Activated T-cell treated with anti-CD3 and anti-CD28 coated beads, Interleukin-2, amount 50 U/mL, for 72 hours (primary cell): Measurements from ENCODE around the gene CHD5. TPM values are rescaled to one million over a fixed set of nuclear protein-coding genes. Genes with fewer than 3 reads are reported as not detected.

ENCODE experiments used
- ATAC-seq, 2 donors: fragments of 150-1000 bp; cut with Tn5 transposase; replicated peaks in 1 of 2; 2 replicates each; pipeline ENCODE4 v1.10.0; 2021; ENCODE audit warnings: moderate library complexity in 2 of 2, mild to moderate bottlenecking in 1 of 2
- DNase-seq, 2 donors: peaks; one replicate each; pipeline ENCODE4 v3.0.0; 2021 to 2022; ENCODE audit warnings: mixed read lengths in 1 of 2
- H3K27ac Mint-ChIP-seq: one replicate; pipeline ENCODE4 v1.8.0; 2022; ENCODE audit warnings: mild to moderate bottlenecking, moderate library complexity, mixed read lengths
- H3K27me3 Mint-ChIP-seq: one replicate; pipeline ENCODE4 v1.8.0; 2022; ENCODE audit warnings: low read depth, mixed read lengths
- H3K36me3 Mint-ChIP-seq, 2 donors: one replicate each; pipeline ENCODE4 v1.8.0; 2022; ENCODE audit warnings: mixed read lengths in 2 of 2, mild to moderate bottlenecking in 1 of 2; ENCODE audit not compliant: insufficient read depth in 2 of 2
- H3K4me1 Mint-ChIP-seq: one replicate; pipeline ENCODE4 v1.8.0; 2022; ENCODE audit warnings: low read depth, mixed read lengths
- H3K4me3 Mint-ChIP-seq, 2 donors: one replicate each; pipeline ENCODE4 v1.8.0; 2022; ENCODE audit warnings: mild to moderate bottlenecking in 2 of 2, mixed read lengths in 2 of 2, moderate library complexity in 2 of 2
- H3K9me3 Mint-ChIP-seq, 2 donors: one replicate each; pipeline ENCODE4 v1.8.0; 2022; ENCODE audit warnings: mixed read lengths in 2 of 2
- total RNA-seq, 2 donors: library from RNA; stranded (reverse); gene quantifications; one replicate each; pipeline ENCODE4 v1.2.3, GENCODE V29; 2022

Gene CHD5
- total RNA-seq, 2 donors from 2014 or later: 0.16 to 0.31 TPM

GRCh38 chr1:6126521-6127067 lies 53.5 kb downstream of the CHD5 start:
- H3K4me1 Mint-ChIP-seq: no peaks in the 10 kb centered on the region
- no peak overlapping the region for H3K4me3 Mint-ChIP-seq
- no peaks in the 10 kb centered on the region for H3K36me3 Mint-ChIP-seq
- DNase-seq (no peak), ATAC-seq (no peak)
- no peak overlapping the region for H3K27ac Mint-ChIP-seq
- peaks cover 6% of the 10 kb centered on the region for H3K27me3 Mint-ChIP-seq
- H3K9me3 Mint-ChIP-seq: no peaks in the 10 kb centered on the region

DNA sequence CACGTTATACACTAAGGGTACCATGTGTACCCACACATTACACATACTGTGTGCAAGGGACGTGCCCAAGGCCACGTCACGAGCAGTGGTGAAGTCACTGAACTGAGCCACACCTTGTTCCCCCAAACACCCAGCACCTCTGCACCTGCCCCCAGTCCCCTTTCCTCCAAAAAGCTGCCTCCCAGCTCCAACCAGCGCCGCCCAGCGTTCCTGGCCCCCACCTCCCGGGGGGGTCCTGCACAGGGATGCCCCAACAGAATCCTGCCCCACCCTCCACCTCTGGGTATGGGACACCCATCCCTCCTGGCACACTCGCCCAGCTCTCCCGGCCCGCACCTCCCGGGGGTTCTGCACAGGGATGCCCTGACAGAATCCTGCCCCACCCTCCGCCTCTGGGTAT lies 54.1 kb downstream of the CHD5 start:
- Mint-ChIP-seq H3K27me3 (peaks cover 6% of the 10 kb centered on the region), H3K36me3 (no peaks in the 10 kb centered on the region), H3K9me3 (no peaks in the 10 kb centered on the region), H3K4me3 (no peak overlapping the region), H3K27ac (no peak overlapping the region), H3K4me1 (no peaks in the 10 kb centered on the region)
- ATAC-seq: no peak
- no peak for DNase-seq

- Mint-ChIP-seq H3K9me3 (no peaks in the 10 kb centered on the region), H3K4me1 (no peaks in the 10 kb centered on the region), H3K27ac (no peak overlapping the region), H3K36me3 (no peaks in the 10 kb centered on the region), H3K27me3 (peaks cover 6% of the 10 kb centered on the region), H3K4me3 (no peak overlapping the region)
- ATAC-seq (no peak), DNase-seq (no peak)
Measured at GRCh38 chr1:6125366-6125765, 54.8 kb downstream of the CHD5 start.

DNA sequence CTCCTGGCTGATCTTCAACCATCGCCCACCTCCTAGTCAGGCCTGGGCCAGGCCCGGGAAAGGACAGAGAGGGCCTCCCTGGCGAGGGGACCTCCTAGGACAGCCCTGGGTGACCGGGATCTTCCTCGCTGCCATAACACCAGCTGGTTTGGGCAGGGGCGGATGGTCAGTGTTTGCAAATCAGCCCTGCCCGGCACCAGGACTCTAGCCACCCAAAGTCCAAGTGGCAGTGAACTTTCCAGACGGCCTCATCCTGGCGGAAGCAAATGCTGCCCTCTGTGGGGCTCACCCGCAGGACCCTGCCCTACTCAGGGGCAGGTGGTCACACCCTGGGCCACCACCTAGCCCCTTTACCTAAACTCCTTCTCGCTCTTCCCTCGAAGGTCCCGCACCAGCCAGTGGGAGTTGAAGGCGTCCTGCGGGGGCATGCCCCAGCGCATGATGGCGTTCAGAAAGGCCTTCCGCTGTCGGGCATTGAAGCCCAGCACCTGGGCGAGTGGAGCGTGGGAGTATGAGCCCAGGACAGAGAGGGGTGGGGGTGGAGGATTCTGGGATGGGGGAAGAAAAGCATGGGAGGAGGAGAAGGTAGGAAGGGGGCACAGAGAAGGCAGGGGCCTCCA lies 55.3 kb downstream of the CHD5 start:
- ATAC-seq (no peak), DNase-seq (no peak)
- Mint-ChIP-seq H3K4me1 (no peaks in the 10 kb centered on the region), H3K4me3 (no peak overlapping the region), H3K27ac (no peak overlapping the region), H3K36me3 (no peaks in the 10 kb centered on the region), H3K27me3 (peaks cover 6% of the 10 kb centered on the region), H3K9me3 (no peaks in the 10 kb centered on the region)

GRCh38 chr1:6124341-6124740 lies 55.8 kb downstream of the CHD5 start:
- no peaks in the 10 kb centered on the region for H3K36me3 Mint-ChIP-seq
- H3K9me3 Mint-ChIP-seq: no peaks in the 10 kb centered on the region
- peaks cover 6% of the 10 kb centered on the region for H3K27me3 Mint-ChIP-seq
- no peaks in the 10 kb centered on the region for H3K4me1 Mint-ChIP-seq
- ATAC-seq: no peak
- H3K4me3 Mint-ChIP-seq: no peak overlapping the region
- no peak for DNase-seq
- no peak overlapping the region for H3K27ac Mint-ChIP-seq

DNA sequence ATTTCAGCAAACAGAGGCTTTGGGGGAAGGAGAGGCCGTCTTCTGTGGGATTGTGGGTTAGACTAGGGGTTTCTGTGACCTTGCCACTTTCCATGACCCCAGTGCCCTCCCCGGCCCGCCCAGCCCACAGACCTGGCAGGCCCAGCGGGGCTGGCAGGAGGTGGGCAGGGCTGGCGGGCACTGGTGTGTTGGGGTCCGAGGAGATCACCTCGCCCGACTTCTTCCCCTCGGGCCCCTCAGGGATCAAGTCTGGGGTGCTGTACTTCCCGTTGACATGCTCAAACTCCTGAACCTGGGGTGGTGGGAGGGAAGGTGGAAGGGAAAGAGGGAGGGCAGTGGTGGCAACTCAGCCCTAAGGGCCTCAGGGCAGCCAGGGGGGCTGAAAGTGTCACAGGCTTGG lies 56.3 kb downstream of the CHD5 start:
- H3K36me3 Mint-ChIP-seq: no peaks in the 10 kb centered on the region
- no peaks in the 10 kb centered on the region for H3K9me3 Mint-ChIP-seq
- DNase-seq (no peak), ATAC-seq (no peak)
- no peaks in the 10 kb centered on the region for H3K4me1 Mint-ChIP-seq
- peaks cover 6% of the 10 kb centered on the region for H3K27me3 Mint-ChIP-seq
- H3K4me3 Mint-ChIP-seq: no peak overlapping the region
- no peak overlapping the region for H3K27ac Mint-ChIP-seq

DNA sequence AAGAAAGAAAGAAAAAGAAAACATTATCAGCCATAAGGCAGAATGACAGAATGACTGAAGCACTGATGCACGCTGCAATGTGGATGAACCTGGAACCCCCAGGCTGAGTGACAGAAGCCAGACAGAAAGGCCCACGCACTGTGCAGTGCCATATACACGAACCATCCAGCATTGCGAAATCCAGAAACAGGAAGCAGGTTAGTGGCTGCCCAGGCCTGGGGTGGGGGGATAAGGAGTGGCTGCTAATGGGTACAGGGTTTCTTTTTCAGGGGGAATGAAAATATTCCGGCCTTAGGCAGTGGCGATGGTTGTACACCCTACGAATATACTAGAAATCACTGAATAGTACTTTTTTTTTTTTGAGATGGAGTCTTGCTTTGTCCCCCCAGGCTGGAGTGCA lies 57.0 kb downstream of the CHD5 start:
- DNase-seq (no peak), ATAC-seq (no peak)
- Mint-ChIP-seq H3K27me3 (peaks cover 6% of the 10 kb centered on the region), H3K4me1 (no peaks in the 10 kb centered on the region), H3K9me3 (no peaks in the 10 kb centered on the region), H3K36me3 (no peaks in the 10 kb centered on the region), H3K27ac (no peak overlapping the region), H3K4me3 (no peak overlapping the region)

GRCh38 chr1:6121651-6122370 lies 58.3 kb downstream of the CHD5 start:
- ATAC-seq (no peak), DNase-seq (no peak)
- no peaks in the 10 kb centered on the region for H3K4me1 Mint-ChIP-seq
- no peak overlapping the region for H3K27ac Mint-ChIP-seq
- no peaks in the 10 kb centered on the region for H3K9me3 Mint-ChIP-seq
- H3K36me3 Mint-ChIP-seq: peaks cover 2 to 3% of the 10 kb centered on the region in 2 donors
- peaks cover 4% of the 10 kb centered on the region for H3K27me3 Mint-ChIP-seq
- H3K4me3 Mint-ChIP-seq: no peak overlapping the region

DNA sequence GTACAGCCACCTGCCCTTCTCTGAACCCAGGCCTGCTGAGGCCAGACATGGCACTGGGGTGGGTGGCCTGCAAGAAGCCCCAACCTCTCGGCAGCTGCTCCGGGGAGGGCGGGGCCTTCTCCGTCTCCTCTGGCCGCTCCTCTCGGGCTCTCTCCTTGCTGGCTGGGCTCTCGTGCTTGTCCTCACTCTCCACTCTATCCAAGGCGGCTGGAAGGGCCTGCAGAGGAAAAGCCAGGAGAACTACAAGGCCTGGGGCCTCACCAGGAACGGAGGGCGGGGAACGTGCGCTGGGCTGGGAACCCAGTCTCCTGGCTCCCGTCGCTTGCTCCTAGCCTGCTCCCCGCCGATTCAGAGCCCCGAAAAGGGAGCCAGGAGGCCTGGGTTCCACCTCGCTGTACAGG lies 59.1 kb downstream of the CHD5 start:
- ATAC-seq (no peak), DNase-seq (no peak)
- Mint-ChIP-seq H3K27ac (no peak overlapping the region), H3K4me3 (no peak overlapping the region), H3K27me3 (no peaks in the 10 kb centered on the region), H3K4me1 (no peaks in the 10 kb centered on the region), H3K36me3 (peaks cover 5% of the 10 kb centered on the region in 2 donors), H3K9me3 (no peaks in the 10 kb centered on the region)

DNA sequence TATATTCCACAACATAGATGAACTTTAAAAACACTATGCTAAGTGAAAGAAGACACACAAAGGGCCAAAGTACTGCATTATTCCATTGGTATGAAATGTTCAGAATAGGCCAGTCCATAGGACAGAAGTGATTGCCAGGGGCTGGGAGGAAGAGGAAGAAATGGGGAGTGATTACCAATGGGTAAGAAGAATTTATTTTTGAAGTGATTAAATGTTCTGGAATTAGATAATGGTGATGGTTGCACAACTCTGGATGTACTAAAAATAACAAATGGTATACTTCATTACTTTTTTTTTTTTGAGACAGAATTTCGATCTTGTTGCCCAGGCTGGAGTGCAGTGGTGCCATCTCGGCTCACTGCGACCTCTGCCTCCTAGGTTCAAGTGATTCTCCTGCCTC lies 61.7 kb downstream of the CHD5 start:
- Mint-ChIP-seq H3K9me3 (peaks cover 0 to 1% of the 10 kb centered on the region in 2 donors), H3K27ac (no peak overlapping the region), H3K4me3 (no peak overlapping the region), H3K36me3 (peaks cover 5% of the 10 kb centered on the region in 2 donors), H3K27me3 (no peaks in the 10 kb centered on the region), H3K4me1 (no peaks in the 10 kb centered on the region)
- ATAC-seq (no peak), DNase-seq (no peak)

GRCh38 chr1:6117624-6118023 lies 62.5 kb downstream of the CHD5 start:
- Mint-ChIP-seq H3K9me3 (peaks cover 0 to 1% of the 10 kb centered on the region in 2 donors), H3K27me3 (no peaks in the 10 kb centered on the region), H3K4me3 (no peak overlapping the region), H3K27ac (no peak overlapping the region), H3K36me3 (peaks cover 5% of the 10 kb centered on the region in 2 donors), H3K4me1 (no peaks in the 10 kb centered on the region)
- DNase-seq (no peak), ATAC-seq (no peak)

- H3K9me3 Mint-ChIP-seq: peaks cover 0 to 1% of the 10 kb centered on the region in 2 donors
- no peak for ATAC-seq
Measured at GRCh38 chr1:6117064-6117463, 63.1 kb downstream of the CHD5 start.

GRCh38 chr1:6116137-6116536 lies 64.0 kb downstream of the CHD5 start:
- DNase-seq: no peak
- no peak overlapping the region for H3K27ac Mint-ChIP-seq
- peaks cover 0 to 1% of the 10 kb centered on the region in 2 donors for H3K9me3 Mint-ChIP-seq
- peaks cover 5% of the 10 kb centered on the region for H3K27me3 Mint-ChIP-seq
- no peaks in the 10 kb centered on the region for H3K4me1 Mint-ChIP-seq
- no peak for ATAC-seq
- no peak overlapping the region for H3K4me3 Mint-ChIP-seq
- H3K36me3 Mint-ChIP-seq: peaks cover 5% of the 10 kb centered on the region in 2 donors

More at GRCh38 chr1:6117064-6117463, 63.1 kb downstream of the CHD5 start:
- H3K27me3 Mint-ChIP-seq: peaks cover 4% of the 10 kb centered on the region
- peaks cover 5% of the 10 kb centered on the region in 2 donors for H3K36me3 Mint-ChIP-seq
- no peak for DNase-seq
- no peaks in the 10 kb centered on the region for H3K4me1 Mint-ChIP-seq
- no peak overlapping the region for H3K27ac Mint-ChIP-seq
- H3K4me3 Mint-ChIP-seq: no peak overlapping the region
